ENCODE measurements around the gene LHX8.

The LHX8 gene

GRCh38 chr1:75124510-75124909 lies 9.7 kb upstream of the LHX8 start:
- H3K27ac ChIP-seq (ENCODE audit: low read depth, low read length), result no peak overlapping the region
- H3K4me3 ChIP-seq (ENCODE audit: low read length), result no peak overlapping the region
- no peaks in the 10 kb centered on the region for H3K27me3 ChIP-seq (ENCODE audit: control insufficient read depth, low read length)
- TF ChIP-seq, protein P1, sequence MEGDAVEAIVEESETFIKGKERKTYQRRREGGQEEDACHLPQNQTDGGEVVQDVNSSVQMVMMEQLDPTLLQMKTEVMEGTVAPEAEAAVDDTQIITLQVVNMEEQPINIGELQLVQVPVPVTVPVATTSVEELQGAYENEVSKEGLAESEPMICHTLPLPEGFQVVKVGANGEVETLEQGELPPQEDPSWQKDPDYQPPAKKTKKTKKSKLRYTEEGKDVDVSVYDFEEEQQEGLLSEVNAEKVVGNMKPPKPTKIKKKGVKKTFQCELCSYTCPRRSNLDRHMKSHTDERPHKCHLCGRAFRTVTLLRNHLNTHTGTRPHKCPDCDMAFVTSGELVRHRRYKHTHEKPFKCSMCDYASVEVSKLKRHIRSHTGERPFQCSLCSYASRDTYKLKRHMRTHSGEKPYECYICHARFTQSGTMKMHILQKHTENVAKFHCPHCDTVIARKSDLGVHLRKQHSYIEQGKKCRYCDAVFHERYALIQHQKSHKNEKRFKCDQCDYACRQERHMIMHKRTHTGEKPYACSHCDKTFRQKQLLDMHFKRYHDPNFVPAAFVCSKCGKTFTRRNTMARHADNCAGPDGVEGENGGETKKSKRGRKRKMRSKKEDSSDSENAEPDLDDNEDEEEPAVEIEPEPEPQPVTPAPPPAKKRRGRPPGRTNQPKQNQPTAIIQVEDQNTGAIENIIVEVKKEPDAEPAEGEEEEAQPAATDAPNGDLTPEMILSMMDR (IDR thresholded peaks at IDR 0.05; ENCODE audit: low read depth, low read length, poor library complexity, severe bottlenecking), result no peak
- TF ChIP-seq EZH2phosphoT487 (IDR thresholded peaks at IDR 0.05; ENCODE audit: borderline replicate concordance, low read length), result no peak
- no peaks in the 10 kb centered on the region for H3K9me2 ChIP-seq (replicated peaks; ENCODE audit: control insufficient read depth, low read length)
- H3K4me1 ChIP-seq (ENCODE audit: control insufficient read depth, low read length), result no peaks in the 10 kb centered on the region
- H3K9me3 ChIP-seq (ENCODE audit: control insufficient read depth, insufficient read depth, low read length), result no peaks in the 10 kb centered on the region
- no peaks in the 10 kb centered on the region for H4K20me1 ChIP-seq (ENCODE audit: control insufficient read depth, insufficient read depth, low read depth, low read length)
- no peaks in the 10 kb centered on the region for H3F3A ChIP-seq (ENCODE audit: control insufficient read depth, insufficient read depth)
- H3K79me2 ChIP-seq (ENCODE audit: control insufficient read depth, low read length), result no peaks in the 10 kb centered on the region
- no peak overlapping the region for H3K4me2 ChIP-seq (ENCODE audit: low read length)
- no peaks in the 10 kb centered on the region for H3K36me3 ChIP-seq (ENCODE audit: control insufficient read depth, low read length)

- H3K79me2 ChIP-seq (ENCODE audit: control insufficient read depth, low read length), result no peaks in the 10 kb centered on the region
- H3K4me3 ChIP-seq (ENCODE audit: low read length), result no peak overlapping the region
- no peaks in the 10 kb centered on the region for H3K36me3 ChIP-seq (ENCODE audit: control insufficient read depth, low read length)
- no peaks in the 10 kb centered on the region for H3K4me1 ChIP-seq (ENCODE audit: control insufficient read depth, low read length)
- no peaks in the 10 kb centered on the region for H3F3A ChIP-seq (ENCODE audit: control insufficient read depth, insufficient read depth)
- no peaks in the 10 kb centered on the region for H3K27me3 ChIP-seq (ENCODE audit: control insufficient read depth, low read length)
- no peak overlapping the region for H3K4me2 ChIP-seq (ENCODE audit: low read length)
- no peaks in the 10 kb centered on the region for H3K9me2 ChIP-seq (replicated peaks; ENCODE audit: control insufficient read depth, low read length)
- H4K20me1 ChIP-seq (ENCODE audit: control insufficient read depth, insufficient read depth, low read depth, low read length), result no peaks in the 10 kb centered on the region
- no peak for TF ChIP-seq EZH2phosphoT487 (IDR thresholded peaks at IDR 0.05; ENCODE audit: borderline replicate concordance, low read length)
- TF ChIP-seq, protein P1 (IDR thresholded peaks at IDR 0.05; ENCODE audit: low read depth, low read length, poor library complexity, severe bottlenecking), result no peak
- no peak overlapping the region for H3K27ac ChIP-seq (ENCODE audit: low read depth, low read length)
- no peaks in the 10 kb centered on the region for H3K9me3 ChIP-seq (ENCODE audit: control insufficient read depth, insufficient read depth, low read length)
Measured at GRCh38 chr1:75125161-75125726, 8.9 kb upstream of the LHX8 start.

GRCh38 chr1:75126611-75127101 lies 7.5 kb upstream of the LHX8 start:
- Histone ChIP-seq H3K27ac (ENCODE audit: low read depth, low read length) (no peak overlapping the region), H3K9me3 (ENCODE audit: control insufficient read depth, insufficient read depth, low read length) (no peaks in the 10 kb centered on the region), H4K20me1 (ENCODE audit: control insufficient read depth, insufficient read depth, low read depth, low read length) (no peaks in the 10 kb centered on the region), H3K79me2 (ENCODE audit: control insufficient read depth, low read length) (no peaks in the 10 kb centered on the region), H3F3A (ENCODE audit: control insufficient read depth, insufficient read depth) (no peaks in the 10 kb centered on the region), H3K9me2 (replicated peaks; ENCODE audit: control insufficient read depth, low read length) (no peaks in the 10 kb centered on the region), H3K27me3 (ENCODE audit: control insufficient read depth, low read length) (0 out of 2 replicates have a peak, but pooled peaks cover 2% of the 10 kb centered on the region), H3K4me3 (ENCODE audit: low read length) (no peak overlapping the region), H3K36me3 (ENCODE audit: control insufficient read depth, low read length) (no peaks in the 10 kb centered on the region), H3K4me1 (ENCODE audit: control insufficient read depth, low read length) (no peaks in the 10 kb centered on the region), H3K4me2 (ENCODE audit: low read length) (no peak overlapping the region)
- TF ChIP-seq, protein P1 (IDR thresholded peaks at IDR 0.05; ENCODE audit: low read depth, low read length, poor library complexity, severe bottlenecking), result no peak
- TF ChIP-seq EZH2phosphoT487 (IDR thresholded peaks at IDR 0.05; ENCODE audit: borderline replicate concordance, low read length), result no peak
